ENCODE results near the gene ZNF571.

Gene ZNF571

DNA sequence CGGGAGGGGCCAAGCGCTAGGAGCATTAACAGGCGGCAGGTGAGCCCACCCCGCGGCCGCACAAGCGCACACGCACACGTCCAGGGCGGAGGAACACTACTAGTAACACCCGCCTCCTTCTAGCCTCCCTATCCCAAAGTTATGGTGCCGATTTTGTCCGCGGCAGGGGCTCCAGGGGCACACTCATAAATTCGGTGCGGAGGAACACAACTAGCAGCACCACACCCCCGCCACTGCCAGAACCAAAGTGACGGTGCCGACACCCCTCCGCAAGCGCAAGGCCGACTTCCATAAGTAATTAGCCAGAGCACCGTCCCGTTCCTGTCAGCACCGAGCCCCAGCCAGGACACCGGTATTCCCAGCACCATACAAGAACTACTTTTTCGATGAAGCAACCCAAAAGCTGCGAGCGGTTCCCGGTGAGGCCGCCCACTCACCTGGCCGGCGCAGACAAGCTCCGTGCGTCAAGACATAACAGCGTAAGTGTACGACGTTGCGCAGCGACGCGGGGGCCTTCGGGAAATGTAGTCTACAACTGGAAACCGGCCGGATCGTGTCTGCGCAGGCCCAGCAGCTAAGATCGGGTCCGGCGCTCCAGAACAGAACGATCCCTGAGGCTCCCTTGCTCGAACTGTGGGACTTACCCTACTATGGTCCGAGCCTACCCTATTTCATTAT lies at the start of gene ZNF571, which contains the start of gene ZNF540:
ZNF571 (minus strand) TSS at position 489 of the 678 bp plus-strand sequence. CDS start 8,116 bp downstream, outside the sequence.
ZNF540 (plus strand) TSS at position 573 of the 678 bp plus-strand sequence. CDS start 3,572 bp downstream, outside the sequence.
- DNase-seq (ENCODE audit: low read depth), result peak; percentile 96
- TF ChIP-seq, protein P1, sequence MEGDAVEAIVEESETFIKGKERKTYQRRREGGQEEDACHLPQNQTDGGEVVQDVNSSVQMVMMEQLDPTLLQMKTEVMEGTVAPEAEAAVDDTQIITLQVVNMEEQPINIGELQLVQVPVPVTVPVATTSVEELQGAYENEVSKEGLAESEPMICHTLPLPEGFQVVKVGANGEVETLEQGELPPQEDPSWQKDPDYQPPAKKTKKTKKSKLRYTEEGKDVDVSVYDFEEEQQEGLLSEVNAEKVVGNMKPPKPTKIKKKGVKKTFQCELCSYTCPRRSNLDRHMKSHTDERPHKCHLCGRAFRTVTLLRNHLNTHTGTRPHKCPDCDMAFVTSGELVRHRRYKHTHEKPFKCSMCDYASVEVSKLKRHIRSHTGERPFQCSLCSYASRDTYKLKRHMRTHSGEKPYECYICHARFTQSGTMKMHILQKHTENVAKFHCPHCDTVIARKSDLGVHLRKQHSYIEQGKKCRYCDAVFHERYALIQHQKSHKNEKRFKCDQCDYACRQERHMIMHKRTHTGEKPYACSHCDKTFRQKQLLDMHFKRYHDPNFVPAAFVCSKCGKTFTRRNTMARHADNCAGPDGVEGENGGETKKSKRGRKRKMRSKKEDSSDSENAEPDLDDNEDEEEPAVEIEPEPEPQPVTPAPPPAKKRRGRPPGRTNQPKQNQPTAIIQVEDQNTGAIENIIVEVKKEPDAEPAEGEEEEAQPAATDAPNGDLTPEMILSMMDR (IDR thresholded peaks at IDR 0.05; ENCODE audit: insufficient read depth, low read depth, low read length, missing control alignments), result no peak
- peak within 1 kb of the TSS; percentile 67 for H3K4me3 ChIP-seq (ENCODE audit: low read depth, low read length)

GRCh38 chr19:37635076-37636056 lies 40.8 kb upstream of the ZNF571 start:
- TF ChIP-seq, protein P1 (IDR thresholded peaks at IDR 0.05; ENCODE audit: insufficient read depth, low read depth, low read length, missing control alignments), result no peak
- H3K4me3 ChIP-seq (ENCODE audit: low read depth, low read length), result no peak overlapping the region
- DNase-seq (ENCODE audit: low read depth), result no peak

DNA sequence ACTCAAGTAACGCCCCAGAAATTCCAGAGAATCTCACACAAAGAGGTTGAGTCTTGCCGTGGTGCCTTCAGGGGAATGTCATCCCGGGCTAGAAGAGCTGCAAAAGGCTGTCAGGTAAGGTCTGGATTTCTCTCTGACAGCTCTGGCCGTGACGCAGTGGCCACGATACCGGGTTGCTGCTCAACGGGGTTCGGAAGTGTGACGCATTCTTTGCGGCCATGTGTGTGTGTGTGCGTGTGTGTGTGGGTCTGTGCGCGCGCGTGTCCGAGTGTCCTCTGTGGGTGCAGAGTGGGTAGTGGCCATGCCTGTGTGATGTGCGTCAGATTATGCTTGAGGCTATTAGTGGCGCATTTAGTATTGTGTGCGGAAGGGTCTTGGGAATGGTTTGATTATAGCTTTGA lies 390 bp upstream of the ZNF571 start:
- peak overlapping the region; percentile 67 for H3K4me3 ChIP-seq (ENCODE audit: low read depth, low read length)
- TF ChIP-seq, protein P1 (IDR thresholded peaks at IDR 0.05; ENCODE audit: insufficient read depth, low read depth, low read length, missing control alignments), result no peak
- peak; percentile 54 for DNase-seq (ENCODE audit: low read depth)

GRCh38 chr19:37593996-37594303 lies 642 bp downstream of the ZNF571 start:
- DNase-seq (ENCODE audit: low read depth), result no peak

GRCh38 chr19:37583340-37583739 lies 11.3 kb downstream of the ZNF571 start:
- DNase-seq (ENCODE audit: low read depth), result no peak
- no peak overlapping the region for H3K4me3 ChIP-seq (ENCODE audit: low read depth, low read length)
- TF ChIP-seq, protein P1 (IDR thresholded peaks at IDR 0.05; ENCODE audit: insufficient read depth, low read depth, low read length, missing control alignments), result no peak

More at GRCh38 chr19:37593996-37594303, 642 bp downstream of the ZNF571 start:
- TF ChIP-seq, protein P1 (IDR thresholded peaks at IDR 0.05; ENCODE audit: insufficient read depth, low read depth, low read length, missing control alignments), result no peak
- H3K4me3 ChIP-seq (ENCODE audit: low read depth, low read length), result peak overlapping the region; percentile 67

DNA sequence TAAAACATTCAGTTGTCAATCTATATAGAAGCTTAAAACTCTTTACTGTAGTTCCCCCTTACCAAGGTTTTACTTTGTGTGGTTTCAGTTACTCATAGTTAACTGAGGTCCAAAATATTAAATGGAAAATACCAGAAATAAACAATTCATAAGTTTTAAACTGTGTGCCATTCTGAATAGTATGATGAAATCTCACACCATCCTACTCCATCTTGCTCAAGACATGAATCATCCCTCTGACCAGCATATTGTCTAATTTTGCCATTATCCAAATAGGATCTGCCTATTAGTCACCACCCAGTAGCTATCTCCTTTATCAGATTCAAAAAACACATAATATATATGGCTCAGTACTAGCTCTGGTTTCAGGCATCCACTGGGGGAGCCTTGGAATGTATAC lies 22.4 kb downstream of the ZNF571 start:
- no peak for DNase-seq (ENCODE audit: low read depth)
- H3K4me3 ChIP-seq (ENCODE audit: low read depth, low read length), result no peak overlapping the region
- TF ChIP-seq, protein P1 (IDR thresholded peaks at IDR 0.05; ENCODE audit: insufficient read depth, low read depth, low read length, missing control alignments), result no peak

Measured in GM12865 (cell line).